Measurements from ENCODE around the gene OSCP1. TPM values are rescaled to one million over a fixed set of nuclear protein-coding genes. Genes with fewer than 3 reads are reported as not detected.

OSCP1 gene
- total RNA-seq, 2 experiments from 2014 or later = 1.3 to 1.7 TPM

- ChIA-PET CTCF (no interaction called here), POLR2A (no interaction called here)
- no peak overlapping the region for H3K4me3 Mint-ChIP-seq
- peaks cover 42% of the 10 kb centered on the region for H3K4me1 Mint-ChIP-seq
- no peaks in the 10 kb centered on the region for H3K9me3 Mint-ChIP-seq
- no peak for DNase-seq
- H3K36me3 Mint-ChIP-seq (ENCODE audit: low read depth) = peaks cover 44% of the 10 kb centered on the region
- no peak overlapping the region for H3K27ac Mint-ChIP-seq
- H3K27me3 Mint-ChIP-seq = no peaks in the 10 kb centered on the region
These were observed 57.4 kb downstream of the OSCP1 start for GRCh38 chr1:36392836-36393235.

DNA sequence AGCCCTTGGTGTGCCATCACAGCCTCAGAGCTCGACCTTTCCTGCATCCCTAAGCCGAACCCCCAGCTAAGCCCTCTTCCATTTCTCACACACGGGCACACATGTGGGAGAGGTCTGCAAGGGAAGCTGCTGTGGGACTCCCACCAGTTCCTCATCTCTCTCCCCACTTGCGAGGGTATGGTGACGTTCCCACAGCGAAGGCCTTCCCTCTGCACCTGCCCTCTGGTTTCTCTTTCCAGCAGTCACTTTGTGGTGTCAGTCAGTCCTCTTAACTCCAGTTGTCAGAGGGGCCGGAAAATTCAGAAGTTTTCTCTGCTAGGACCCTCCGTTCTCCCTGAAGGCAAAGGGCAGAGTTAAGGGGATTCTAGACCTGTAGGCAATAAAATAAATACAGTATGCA is 59.0 kb downstream of the OSCP1 start:
- no peak for DNase-seq
- peaks cover 47% of the 10 kb centered on the region for H3K36me3 Mint-ChIP-seq (ENCODE audit: low read depth)
- POLR2A ChIA-PET = interaction anchor here (1.2 kb wide), 1 partner anchor 10 kb away, joined by 3 read pairs; no protein-coding TSS in a partner anchor
- H3K9me3 Mint-ChIP-seq = no peaks in the 10 kb centered on the region
- H3K4me1 Mint-ChIP-seq = peaks cover 44% of the 10 kb centered on the region
- no peak overlapping the region for H3K27ac Mint-ChIP-seq
- no peak overlapping the region for H3K4me3 Mint-ChIP-seq
- CTCF ChIA-PET = interaction anchor here (0.9 kb wide), 1 partner anchor 22 kb away, joined by 4 read pairs; no protein-coding TSS in a partner anchor
- H3K27me3 Mint-ChIP-seq = no peaks in the 10 kb centered on the region

DNA sequence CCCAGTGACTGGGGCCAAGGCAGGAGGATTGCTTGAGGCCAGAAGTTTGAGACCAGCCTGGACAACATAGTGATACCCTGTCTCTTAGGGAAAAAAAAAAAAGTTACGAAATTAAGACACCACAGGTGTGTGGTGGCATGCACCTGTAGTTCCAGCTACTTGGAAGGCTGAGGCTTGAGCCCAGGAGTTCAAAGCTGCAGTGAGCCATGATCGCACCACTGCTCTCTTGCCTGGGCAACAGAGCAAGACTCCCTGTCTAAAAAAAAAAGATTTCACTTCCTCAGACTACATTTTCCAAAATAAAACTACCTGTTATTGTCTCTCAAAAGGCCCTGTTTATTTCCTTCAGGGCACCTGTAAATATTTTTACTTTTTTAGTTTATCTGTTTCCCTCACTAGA is 59.8 kb downstream of the OSCP1 start:
- Mint-ChIP-seq H3K27ac (peak overlapping the region; percentile 14), H3K27me3 (no peaks in the 10 kb centered on the region), H3K36me3 (ENCODE audit: low read depth) (peaks cover 45% of the 10 kb centered on the region), H3K4me1 (peaks cover 42% of the 10 kb centered on the region), H3K9me3 (no peaks in the 10 kb centered on the region), H3K4me3 (no peak overlapping the region)
- DNase-seq = no peak
- ChIA-PET POLR2A (no interaction called here), CTCF (interaction anchor here (0.9 kb wide), 1 partner anchor 22 kb away, joined by 4 read pairs; no protein-coding TSS in a partner anchor)

DNA sequence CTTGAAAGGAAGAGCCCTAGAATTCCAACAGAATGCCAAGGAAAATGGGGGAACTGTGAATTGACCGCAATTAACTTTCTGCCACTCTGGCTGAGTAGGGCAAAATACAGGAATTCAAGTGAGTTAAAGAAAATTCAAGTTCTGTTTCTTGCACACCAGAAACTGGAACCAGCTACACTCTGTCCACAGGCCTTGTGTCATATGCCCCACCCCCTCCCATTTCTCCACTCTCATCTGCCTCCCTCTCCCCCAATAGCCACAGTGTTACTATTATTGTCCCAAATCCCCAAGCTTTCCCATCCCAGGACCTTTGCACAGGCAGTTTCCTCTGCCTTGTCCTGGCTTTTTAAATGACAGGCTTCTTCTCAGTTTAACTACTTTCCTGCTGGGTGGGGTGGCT is 60.3 kb downstream of the OSCP1 start:
- ChIA-PET CTCF (no interaction called here), POLR2A (no interaction called here)
- Mint-ChIP-seq H3K27ac (peak overlapping the region; percentile 14), H3K27me3 (no peaks in the 10 kb centered on the region), H3K4me1 (peaks cover 42% of the 10 kb centered on the region), H3K36me3 (ENCODE audit: low read depth) (peaks cover 44% of the 10 kb centered on the region), H3K9me3 (no peaks in the 10 kb centered on the region), H3K4me3 (no peak overlapping the region)
- DNase-seq = no peak

- Mint-ChIP-seq H3K36me3 (ENCODE audit: low read depth) (peaks cover 49% of the 10 kb centered on the region), H3K27me3 (no peaks in the 10 kb centered on the region), H3K27ac (peak overlapping the region; percentile 45), H3K4me3 (no peak overlapping the region), H3K9me3 (no peaks in the 10 kb centered on the region), H3K4me1 (peaks cover 43% of the 10 kb centered on the region)
- ChIA-PET CTCF (interaction anchor here (0.7 to 7.2 kb wide), 3 partner anchors 21 to 104 kb away, joined by 3 to 66 read pairs (median 3); partner anchors contain the start of gene MRPS15), POLR2A (interaction anchor here (0.9 to 6.1 kb wide), 3 partner anchors 9 to 228 kb away, joined by 3 to 162 read pairs (median 3); partner anchors contain the start of gene LSM10)
- no peak for DNase-seq
These were observed 61.0 kb downstream of the OSCP1 start for GRCh38 chr1:36389261-36389660.

GRCh38 chr1:36387141-36387949 is 62.9 kb downstream of the OSCP1 start:
- Mint-ChIP-seq H3K27me3 (no peaks in the 10 kb centered on the region), H3K4me3 (peak overlapping the region; percentile 87), H3K36me3 (ENCODE audit: low read depth) (peaks cover 46% of the 10 kb centered on the region), H3K4me1 (peaks cover 54% of the 10 kb centered on the region), H3K27ac (peak overlapping the region; percentile 100), H3K9me3 (no peaks in the 10 kb centered on the region)
- no peak for DNase-seq
- ChIA-PET CTCF (interaction anchor here (0.8 to 7.2 kb wide), 15 partner anchors 8 to 237 kb away, joined by 3 to 66 read pairs (median 5); partner anchors contain the start of genes LSM10, OSCP1, THRAP3 and TRAPPC3), POLR2A (interaction anchor here (0.6 to 6.1 kb wide), 23 partner anchors 11 to 754 kb away, joined by 3 to 162 read pairs (median 7); partner anchors contain the start of genes AGO3, CLSPN, LSM10 and MRPS15)

- ChIA-PET CTCF (interaction anchor here (0.8 to 7.2 kb wide), 16 partner anchors 9 to 236 kb away, joined by 3 to 66 read pairs (median 4); partner anchors contain the start of genes LSM10, OSCP1, THRAP3 and TRAPPC3), POLR2A (interaction anchor here (0.6 to 6.1 kb wide), 27 partner anchors 12 to 753 kb away, joined by 3 to 162 read pairs (median 5); partner anchors contain the start of genes AGO3, CLSPN, LSM10 and MRPS15)
- H3K9me3 Mint-ChIP-seq = no peaks in the 10 kb centered on the region
- peaks cover 56% of the 10 kb centered on the region for H3K4me1 Mint-ChIP-seq
- peak; percentile 93 for DNase-seq
- peak overlapping the region; percentile 87 for H3K4me3 Mint-ChIP-seq
- H3K27me3 Mint-ChIP-seq = no peaks in the 10 kb centered on the region
- H3K36me3 Mint-ChIP-seq (ENCODE audit: low read depth) = peaks cover 38% of the 10 kb centered on the region
- H3K27ac Mint-ChIP-seq = peak overlapping the region; percentile 100
These were observed 63.7 kb downstream of the OSCP1 start for GRCh38 chr1:36386265-36387140.

DNA sequence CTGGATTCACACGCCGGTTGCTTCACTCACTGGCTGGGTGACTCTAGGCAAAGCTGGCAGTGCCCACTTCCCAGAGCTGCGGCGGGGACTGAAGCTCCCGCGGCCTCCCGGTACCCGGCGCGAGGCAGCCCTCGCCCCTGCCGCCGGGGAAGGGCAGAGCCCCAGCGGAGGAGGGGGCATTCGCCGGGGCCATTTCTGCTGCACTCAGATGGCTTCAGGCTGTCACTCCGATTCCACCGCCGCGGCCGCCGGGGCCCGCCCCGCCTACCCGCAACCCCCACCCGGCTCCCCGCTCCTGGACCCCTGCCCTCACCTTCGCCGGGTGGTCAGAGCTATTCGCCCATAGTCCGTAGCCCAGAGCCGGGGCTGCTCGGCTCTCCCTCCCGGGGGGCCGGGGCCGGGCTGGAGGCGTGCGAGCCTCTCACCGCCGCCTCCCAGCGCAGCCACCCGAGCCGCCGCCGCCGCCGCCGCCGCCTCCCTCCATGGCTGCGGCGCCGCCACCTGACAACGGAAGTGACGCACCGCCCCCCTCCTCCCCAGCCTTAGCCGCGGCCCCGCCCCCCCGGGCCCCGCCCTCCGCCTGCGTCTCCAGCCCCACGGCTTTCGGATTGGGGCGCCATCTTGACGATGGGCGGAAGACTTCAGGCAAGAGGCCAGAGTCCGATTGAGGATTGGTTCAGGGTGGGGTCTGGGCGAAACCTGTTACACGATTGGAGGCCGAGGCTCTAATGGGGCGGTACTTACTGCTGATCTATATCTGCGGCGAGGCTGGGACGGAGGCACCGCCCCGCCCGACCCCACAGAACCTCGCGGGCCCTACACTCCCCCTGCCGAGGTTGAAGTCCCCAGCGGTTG is 64.6 kb downstream of the OSCP1 start, which contains the start of gene STK40:
Gene STK40 (minus strand): TSS at position 515 of the 855 bp plus-strand sequence. CDS start 24,592 bp downstream, outside the sequence.
- ChIA-PET CTCF (interaction anchor here (0.8 to 7.2 kb wide), 15 partner anchors 12 to 236 kb away, joined by 3 to 66 read pairs (median 6); partner anchors contain the start of genes LSM10, OSCP1 and TRAPPC3), POLR2A (interaction anchor here (0.5 to 6.1 kb wide), 28 partner anchors 12 to 275 kb away, joined by 3 to 162 read pairs (median 6); partner anchors contain the start of genes EVA1B, LSM10, MRPS15 and SH3D21)
- Mint-ChIP-seq H3K4me1 (peaks cover 61% of the 10 kb centered on the region), H3K27me3 (no peaks in the 10 kb centered on the region), H3K27ac (peak within 1 kb of the TSS; percentile 100), H3K36me3 (ENCODE audit: low read depth) (peaks cover 38% of the 10 kb centered on the region), H3K4me3 (peak within 1 kb of the TSS; percentile 87), H3K9me3 (no peaks in the 10 kb centered on the region)
- DNase-seq = peak; percentile 99

DNA sequence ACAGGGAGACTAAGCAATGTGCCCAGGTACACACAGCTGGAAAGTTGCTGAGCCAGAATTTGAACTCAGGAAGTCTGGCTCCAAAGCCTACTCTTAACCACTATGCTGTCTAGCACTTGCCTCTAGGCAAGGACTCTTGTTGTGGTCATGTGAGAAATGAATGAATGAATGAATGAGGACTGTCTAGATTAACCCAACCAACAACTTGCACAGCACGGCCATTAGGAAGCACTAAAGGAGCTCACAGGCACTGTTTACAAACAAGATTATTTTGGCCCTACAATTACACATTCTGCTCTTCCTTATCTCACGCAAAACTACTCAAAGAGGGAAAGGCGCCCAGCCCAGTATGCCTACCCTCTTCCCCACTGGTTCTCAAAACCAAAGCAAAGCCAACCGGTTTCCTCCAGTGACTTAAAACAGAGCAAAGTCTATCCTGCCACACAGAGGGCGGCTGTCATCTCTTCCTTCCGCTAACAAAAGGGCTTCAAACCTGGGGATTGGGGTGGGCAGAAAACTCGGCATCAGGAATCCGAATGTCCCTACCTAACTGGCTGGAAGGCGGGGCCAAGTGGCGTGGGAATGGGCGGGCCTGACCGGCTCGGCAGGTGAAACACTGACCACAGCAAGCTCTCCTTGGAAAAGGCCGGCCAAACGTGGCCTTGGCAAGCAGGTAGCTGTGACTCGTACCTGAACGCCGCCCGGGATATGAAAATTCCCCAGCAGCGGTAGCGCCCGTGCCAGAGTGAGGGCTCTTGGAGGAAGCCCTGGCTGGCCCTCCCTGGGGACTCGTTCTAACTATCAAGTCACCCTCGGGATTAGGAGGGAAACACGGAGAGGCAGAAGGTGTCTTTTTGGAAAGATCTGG is 65.5 kb downstream of the OSCP1 start:
- Mint-ChIP-seq H3K27ac (peak overlapping the region; percentile 100), H3K4me1 (peaks cover 65% of the 10 kb centered on the region), H3K27me3 (no peaks in the 10 kb centered on the region), H3K9me3 (no peaks in the 10 kb centered on the region), H3K4me3 (peak overlapping the region; percentile 87), H3K36me3 (ENCODE audit: low read depth) (peaks cover 33% of the 10 kb centered on the region)
- DNase-seq = peak; percentile 61
- POLR2A ChIA-PET = interaction anchor here (0.6 to 6.1 kb wide), 12 partner anchors 13 to 235 kb away, joined by 3 to 162 read pairs (median 5); partner anchors contain the start of genes EVA1B, LSM10, THRAP3 and TRAPPC3
- CTCF ChIA-PET = interaction anchor here (0.8 to 7.2 kb wide), 5 partner anchors 12 to 63 kb away, joined by 3 to 66 read pairs (median 6); no protein-coding TSS in a partner anchor

DNA sequence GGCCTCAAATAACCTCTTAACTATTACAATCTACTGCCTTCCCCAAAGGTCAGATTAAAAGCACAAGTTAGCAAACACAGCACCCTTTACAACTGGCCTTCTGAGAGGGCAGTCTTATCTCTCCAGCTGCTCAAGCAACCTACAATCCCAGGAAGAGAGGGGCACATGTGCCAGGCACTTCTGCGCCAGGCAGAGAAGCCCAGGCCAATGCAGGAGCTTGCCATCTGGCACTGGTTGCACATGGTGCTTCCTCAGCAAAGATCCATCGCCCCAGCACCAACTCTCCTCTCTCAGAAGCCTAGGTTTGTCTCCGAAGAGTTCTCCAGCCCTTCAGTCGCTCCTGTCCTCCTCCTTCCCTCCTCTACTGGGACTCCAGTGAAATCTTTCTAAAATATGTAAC is 67.0 kb downstream of the OSCP1 start:
- no peaks in the 10 kb centered on the region for H3K27me3 Mint-ChIP-seq
- DNase-seq = no peak
- no peaks in the 10 kb centered on the region for H3K9me3 Mint-ChIP-seq
- H3K4me1 Mint-ChIP-seq = peaks cover 68% of the 10 kb centered on the region
- H3K36me3 Mint-ChIP-seq (ENCODE audit: low read depth) = peaks cover 32% of the 10 kb centered on the region
- H3K27ac Mint-ChIP-seq = peak overlapping the region; percentile 74
- peak overlapping the region; percentile 25 for H3K4me3 Mint-ChIP-seq
- ChIA-PET POLR2A (interaction anchor here (0.5 to 3.9 kb wide), 2 partner anchors 159 to 589 kb away, joined by 3 to 33 read pairs; partner anchors contain the start of gene THRAP3), CTCF (interaction anchor here (1.9 to 7.2 kb wide), 2 partner anchors 11 to 15 kb away, joined by 6 to 66 read pairs; no protein-coding TSS in a partner anchor)

- H3K36me3 Mint-ChIP-seq (ENCODE audit: low read depth) = peaks cover 32% of the 10 kb centered on the region
- ChIA-PET CTCF (interaction anchor here (1.9 to 7.2 kb wide), 2 partner anchors 10 to 15 kb away, joined by 6 to 66 read pairs; no protein-coding TSS in a partner anchor), POLR2A (no interaction called here)
- no peaks in the 10 kb centered on the region for H3K9me3 Mint-ChIP-seq
- no peaks in the 10 kb centered on the region for H3K27me3 Mint-ChIP-seq
- DNase-seq = no peak
- no peak overlapping the region for H3K27ac Mint-ChIP-seq
- H3K4me3 Mint-ChIP-seq = no peak overlapping the region
- H3K4me1 Mint-ChIP-seq = peaks cover 70% of the 10 kb centered on the region
These were observed 67.6 kb downstream of the OSCP1 start for GRCh38 chr1:36382669-36383068.

Data from activated CD4-positive, alpha-beta memory T cell treated with anti-CD3 and anti-CD28 coated beads, Interleukin-2, amount 10 ng/mL, durations not matched to agents 7 days and 5 days (primary cell).